Mammary epithelial cell (primary cell): Measurements from ENCODE around the gene CYB5A.

Experiments used
- CTCF ChIP-seq, 2 donors: IDR thresholded peaks in 1 of 2; conservative IDR thresholded peaks in 1 of 2; 2 replicates each; pipeline ENCODE4 v1.5.1; 2011 to 2012; ENCODE audit warnings: inconsistent platforms in 2 of 2, low read length in 2 of 2, mild to moderate bottlenecking in 2 of 2, control low read depth in 1 of 2, low read depth in 1 of 2; ENCODE audit not compliant: insufficient read depth in 1 of 2; ENCODE audit errors: extremely low read depth in 1 of 2
- EZH2 ChIP-seq: IDR thresholded peaks from 2 replicates; pipeline ENCODE4 v1.6.1; 2012; ENCODE audit warnings: low read length, inconsistent platforms, borderline replicate concordance

- TF ChIP-seq CTCF (conservative IDR thresholded peaks at IDR 0.05 in 1 of 2, IDR thresholded peaks at IDR 0.05 in 1 of 2; ENCODE audit: extremely low read depth in 1 of 2, insufficient read depth in 1 of 2, low read depth in 1 of 2, low read length in 2 of 2) (no peak), EZH2 (no peak)
Observed at GRCh38 chr18:74281011-74281979, 10.5 kb downstream of the CYB5A start.
